Brain pericyte (primary cell): Measurements from ENCODE around the gene CTIF.

Experiments
- DNase-seq: peaks from one replicate; pipeline ENCODE4 v3.0.0-alpha.2; 2012; ENCODE audit warnings: low read depth, low spot score

Gene CTIF

DNA sequence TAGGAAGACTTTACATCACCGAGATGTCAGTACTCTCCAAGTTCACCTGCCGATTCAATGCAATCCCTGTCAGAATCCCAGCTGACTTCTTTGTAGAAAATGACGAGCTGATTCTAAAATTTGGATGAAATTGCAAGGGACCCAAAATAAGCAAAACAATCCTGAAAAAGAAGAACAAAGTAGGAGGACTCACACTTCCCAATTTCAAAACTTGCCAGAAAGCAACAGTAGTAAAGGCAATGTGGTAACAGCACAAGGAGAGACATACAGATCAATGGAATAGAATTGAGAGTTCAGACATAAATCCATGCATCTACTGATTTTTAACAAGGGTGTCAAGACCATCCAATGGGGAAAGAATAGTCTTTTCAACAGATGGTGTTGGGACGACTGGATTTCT is 359.7 kb downstream of the CTIF start:
- DNase-seq, result no peak

GRCh38 chr18:48899558-48900174 is 360.8 kb downstream of the CTIF start:
- DNase-seq, result no peak

- DNase-seq, result no peak
Observed at GRCh38 chr18:48900469-48900868, 361.6 kb downstream of the CTIF start.

- no peak for DNase-seq
Observed at GRCh38 chr18:48901145-48902022, 362.6 kb downstream of the CTIF start.

DNA sequence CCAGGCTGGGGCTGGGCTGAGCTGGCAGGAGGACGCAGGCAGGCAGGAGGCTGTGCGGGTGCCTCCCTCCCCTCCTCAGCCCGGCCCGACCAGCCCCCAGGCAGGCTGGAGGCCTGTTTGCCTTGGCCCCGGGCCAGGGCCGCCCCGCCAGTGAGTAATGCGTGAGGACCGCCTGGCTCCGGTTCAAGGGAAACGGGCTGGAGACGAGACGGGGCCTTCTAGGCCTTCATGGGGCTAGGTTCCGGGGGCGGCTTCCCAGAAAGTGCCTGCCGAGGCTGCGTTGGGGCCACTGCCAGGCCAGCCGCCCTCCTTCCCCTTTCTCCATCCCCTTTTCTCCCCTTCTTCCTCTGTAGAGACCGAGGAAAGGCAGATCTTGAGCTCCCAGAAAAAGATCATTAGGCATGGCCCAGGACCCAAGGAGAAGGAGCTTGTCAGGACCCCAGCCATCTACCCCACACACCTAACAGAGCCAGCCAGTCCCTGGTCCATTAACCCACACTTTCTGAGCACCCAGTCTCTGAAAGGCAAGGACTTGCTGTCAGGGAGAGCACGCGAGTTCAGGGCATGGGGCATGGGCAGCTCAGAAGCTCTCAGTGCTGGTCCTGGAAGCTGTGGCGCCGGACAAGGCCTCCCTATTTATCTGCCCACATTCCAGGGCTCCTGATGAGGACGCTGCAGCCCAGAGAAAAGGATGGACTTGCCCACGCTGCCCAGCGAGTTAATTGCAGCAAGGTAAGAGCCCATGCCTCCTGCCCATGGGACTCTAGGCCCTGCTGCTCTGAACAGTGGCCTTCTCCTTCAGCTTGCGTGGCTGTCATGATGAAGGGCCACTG is 363.4 kb downstream of the CTIF start:
- DNase-seq, result peak; percentile 82

- DNase-seq, result peak; percentile 79
Observed at GRCh38 chr18:48902856-48903601, 364.2 kb downstream of the CTIF start.

DNA sequence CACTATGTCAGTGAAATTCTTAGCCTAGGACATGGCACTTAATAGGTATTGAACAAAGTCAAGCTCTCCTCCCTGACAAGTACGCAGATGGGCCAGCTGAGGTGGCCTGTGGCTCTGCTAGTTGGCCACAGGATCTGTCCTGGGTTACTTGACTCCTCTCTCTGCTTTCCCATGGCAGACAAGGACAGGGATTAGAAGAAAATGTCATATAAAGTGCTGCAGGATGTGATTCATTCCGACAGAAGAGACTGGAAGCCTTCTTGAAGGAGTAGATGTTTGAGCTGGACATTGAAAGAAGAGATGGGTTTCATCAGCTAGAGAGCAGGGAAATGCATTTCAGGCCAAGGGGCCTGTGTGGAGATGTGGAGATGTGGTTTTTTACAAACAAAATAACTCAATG is 365.3 kb downstream of the CTIF start:
- DNase-seq, result no peak

- no peak for DNase-seq
Observed at GRCh38 chr18:48904847-48905394, 366.1 kb downstream of the CTIF start.

GRCh38 chr18:48905513-48905912 is 366.7 kb downstream of the CTIF start:
- no peak for DNase-seq

DNA sequence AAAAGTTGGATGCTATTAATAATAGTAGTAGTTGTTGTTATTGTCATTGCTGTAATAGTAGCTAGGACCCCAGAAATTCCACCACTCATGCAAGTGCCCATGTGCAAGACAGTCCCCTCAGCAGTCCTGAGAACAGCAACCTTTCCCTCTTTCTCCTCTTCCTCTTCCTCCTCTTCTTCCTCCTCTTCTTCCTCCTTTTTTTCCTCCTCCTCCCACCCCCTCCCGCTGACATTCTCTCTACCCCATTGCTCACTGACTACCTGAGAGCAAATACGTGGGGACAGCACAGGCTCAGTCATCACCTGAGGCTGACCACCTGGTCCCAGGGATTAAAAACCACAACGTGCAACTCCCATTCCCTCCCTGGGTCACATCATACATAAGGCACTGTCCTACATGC is 370.1 kb downstream of the CTIF start:
- DNase-seq, result no peak

GRCh38 chr18:48909721-48910120 is 370.9 kb downstream of the CTIF start:
- DNase-seq, result no peak

- no peak for DNase-seq
Observed at GRCh38 chr18:48910972-48911545, 372.2 kb downstream of the CTIF start.
